Putamen (tissue), 1 donor: ENCODE data around the gene C1orf21.

Source experiments
- DNase-seq: peaks from one replicate; pipeline ENCODE4 v3.0.0-alpha.2; 2016; ENCODE audit warnings: low spot score

Gene C1orf21

DNA sequence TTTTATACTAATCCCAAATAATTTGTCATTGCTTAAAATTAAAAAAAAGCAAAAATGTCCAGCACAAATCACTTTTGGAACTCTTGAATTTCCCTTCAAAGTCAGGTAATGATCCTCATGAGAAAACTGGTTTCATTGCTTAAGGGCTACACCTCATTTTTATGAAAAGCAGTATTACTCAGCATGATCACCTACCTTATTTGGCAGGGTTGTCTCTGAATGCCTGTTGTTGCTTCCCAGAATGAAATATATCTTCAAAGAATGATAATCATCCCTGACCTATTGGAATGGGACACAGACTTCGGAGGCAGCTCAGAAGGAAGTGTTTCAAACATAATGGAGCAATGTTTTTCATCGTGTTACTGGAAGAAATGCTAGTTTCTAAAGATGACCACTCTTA is 29.7 kb downstream of the C1orf21 start:
- no peak for DNase-seq

DNA sequence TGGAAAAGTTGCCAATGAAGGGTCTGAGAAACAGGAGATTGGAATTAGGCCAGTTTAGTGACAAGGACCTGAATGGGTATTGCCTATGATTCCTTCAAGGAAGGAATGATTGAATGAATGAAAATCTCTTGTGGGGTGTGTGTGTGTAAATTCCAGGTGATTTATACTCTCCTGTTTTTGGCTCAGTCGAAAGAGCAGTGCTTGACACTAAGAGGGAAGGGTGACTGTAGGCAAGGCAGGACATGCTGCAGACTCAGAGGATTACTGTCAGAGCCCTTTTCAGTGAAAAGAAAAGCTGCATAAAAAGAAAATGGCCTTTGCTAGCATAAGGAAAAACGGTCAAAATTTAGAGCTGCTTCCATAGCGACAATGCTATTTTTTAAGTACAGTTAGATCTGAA is 30.1 kb downstream of the C1orf21 start:
- DNase-seq: no peak

GRCh38 chr1:184417916-184418315 is 31.1 kb downstream of the C1orf21 start:
- DNase-seq: no peak

DNA sequence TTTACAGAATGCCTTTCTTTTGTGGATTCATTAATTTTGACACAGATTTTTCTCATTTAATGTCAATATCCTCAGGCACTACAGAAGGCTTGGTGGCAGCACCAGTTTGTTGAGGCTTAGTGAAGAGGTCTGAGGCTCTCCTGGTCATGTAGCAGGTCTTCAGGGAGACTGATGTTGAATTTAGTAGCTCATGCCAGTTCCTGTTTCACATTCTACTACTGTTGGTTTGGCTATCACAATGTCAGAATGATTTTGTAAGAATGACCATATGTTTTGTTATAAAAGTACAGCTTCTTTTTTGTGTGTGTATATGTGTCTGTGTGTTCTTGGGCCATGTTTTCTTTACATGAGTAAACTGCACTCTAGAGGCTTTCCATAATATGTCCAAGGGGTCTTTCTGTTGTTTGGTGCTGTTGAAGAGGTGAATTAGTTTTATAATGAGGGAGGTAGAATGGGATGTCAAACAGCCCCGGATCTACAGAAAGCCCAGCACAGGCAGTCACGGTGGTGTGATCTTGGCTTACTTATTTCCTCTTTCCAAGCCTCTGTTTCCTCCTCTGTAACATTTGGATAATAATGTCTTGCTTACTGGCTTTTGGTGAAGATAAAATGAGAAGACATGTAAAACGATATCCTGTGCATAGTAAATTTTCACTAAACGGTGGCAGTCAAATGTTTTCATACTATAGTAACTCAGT is 32.0 kb downstream of the C1orf21 start:
- DNase-seq: no peak

GRCh38 chr1:184419350-184420161 is 32.7 kb downstream of the C1orf21 start:
- DNase-seq: no peak

DNA sequence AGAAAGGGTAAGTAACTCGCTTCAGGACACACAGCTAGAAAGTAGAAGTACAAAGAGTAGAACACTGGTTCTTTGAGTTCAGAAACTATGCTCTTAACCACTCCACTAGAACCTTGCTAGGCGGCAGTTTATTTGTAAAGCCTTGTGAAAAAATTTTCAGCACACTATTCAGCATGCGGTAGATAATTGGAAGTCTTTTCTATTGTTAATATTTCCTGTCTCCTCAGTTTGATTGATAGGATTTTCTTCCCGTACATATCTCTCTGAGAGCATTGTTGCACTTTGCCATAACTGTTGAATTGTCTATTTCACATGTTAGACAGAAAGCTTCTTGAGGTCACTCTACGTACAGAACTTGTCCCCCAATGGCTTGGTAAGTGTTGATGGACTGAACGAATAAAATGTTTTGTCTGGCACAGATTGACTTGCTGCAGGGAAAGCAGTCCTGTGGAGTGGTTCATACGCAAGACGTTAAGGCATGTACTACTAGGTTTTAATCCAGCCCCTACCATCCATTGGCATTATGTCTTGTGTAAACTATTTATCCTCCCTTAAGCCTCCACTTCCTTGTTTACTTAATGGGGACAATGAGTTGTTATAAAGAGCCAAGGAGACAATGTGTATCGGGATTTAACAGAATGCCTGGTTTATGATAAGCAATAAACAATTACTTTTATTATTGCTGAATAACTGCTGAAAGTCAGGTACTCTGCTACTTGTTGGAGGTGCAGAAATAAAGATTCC is 35.8 kb downstream of the C1orf21 start:
- no peak for DNase-seq

DNA sequence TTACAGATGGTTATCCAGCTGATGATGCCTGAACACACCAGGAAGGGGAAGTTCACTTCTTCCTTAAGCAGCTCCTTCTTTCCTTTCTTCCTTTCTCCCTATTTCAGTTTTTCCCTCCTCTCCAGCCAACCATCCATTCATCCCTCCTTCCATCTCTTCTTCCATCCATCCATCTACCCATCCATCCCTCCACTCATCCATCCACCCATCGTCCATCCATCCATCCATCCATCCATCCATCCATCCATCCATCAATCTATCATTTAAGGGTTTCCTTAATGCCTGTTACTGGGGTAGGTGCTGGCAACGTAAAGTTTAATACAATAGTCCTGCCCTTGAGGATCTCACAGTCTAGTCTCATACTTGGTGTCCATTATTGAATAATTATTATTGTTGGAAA is 36.8 kb downstream of the C1orf21 start:
- DNase-seq: no peak

DNA sequence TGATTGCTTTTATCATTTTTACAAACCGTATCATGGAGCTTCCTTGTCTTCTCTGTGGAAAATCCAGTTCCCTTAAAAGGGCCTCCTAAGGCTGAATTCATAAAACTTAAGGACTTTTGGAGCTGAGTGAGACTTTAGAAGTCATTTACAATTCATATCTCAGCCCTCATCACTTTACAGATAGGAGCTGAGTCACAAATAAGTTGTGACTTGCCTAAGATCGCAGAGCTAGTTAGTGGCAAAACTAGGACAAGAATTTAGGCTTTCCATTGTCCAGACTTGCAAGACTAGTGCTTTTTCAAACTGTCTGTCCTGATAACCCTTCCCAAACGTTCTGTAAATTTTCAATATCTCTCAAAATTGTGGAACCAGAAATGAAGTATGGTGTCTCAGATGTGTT is 37.3 kb downstream of the C1orf21 start:
- no peak for DNase-seq

DNA sequence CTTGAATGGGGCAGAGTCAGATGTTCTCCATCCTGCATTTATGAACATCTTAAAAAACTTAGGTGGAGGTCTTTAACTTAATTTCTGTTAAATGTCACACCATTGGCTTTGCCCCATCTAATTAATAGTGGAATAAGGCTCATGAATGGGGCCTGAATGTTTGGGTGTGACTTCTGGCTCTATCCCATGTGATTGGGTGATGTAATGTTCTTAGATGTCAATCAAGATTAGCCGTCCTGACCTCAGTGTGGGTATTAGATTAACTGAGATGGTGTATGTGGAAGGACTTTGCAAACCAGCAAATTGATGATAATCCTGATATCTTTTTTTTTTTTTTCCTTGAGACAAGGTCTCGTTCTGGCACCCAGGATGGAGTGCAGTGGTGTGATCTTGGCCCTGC is 38.1 kb downstream of the C1orf21 start:
- no peak for DNase-seq

DNA sequence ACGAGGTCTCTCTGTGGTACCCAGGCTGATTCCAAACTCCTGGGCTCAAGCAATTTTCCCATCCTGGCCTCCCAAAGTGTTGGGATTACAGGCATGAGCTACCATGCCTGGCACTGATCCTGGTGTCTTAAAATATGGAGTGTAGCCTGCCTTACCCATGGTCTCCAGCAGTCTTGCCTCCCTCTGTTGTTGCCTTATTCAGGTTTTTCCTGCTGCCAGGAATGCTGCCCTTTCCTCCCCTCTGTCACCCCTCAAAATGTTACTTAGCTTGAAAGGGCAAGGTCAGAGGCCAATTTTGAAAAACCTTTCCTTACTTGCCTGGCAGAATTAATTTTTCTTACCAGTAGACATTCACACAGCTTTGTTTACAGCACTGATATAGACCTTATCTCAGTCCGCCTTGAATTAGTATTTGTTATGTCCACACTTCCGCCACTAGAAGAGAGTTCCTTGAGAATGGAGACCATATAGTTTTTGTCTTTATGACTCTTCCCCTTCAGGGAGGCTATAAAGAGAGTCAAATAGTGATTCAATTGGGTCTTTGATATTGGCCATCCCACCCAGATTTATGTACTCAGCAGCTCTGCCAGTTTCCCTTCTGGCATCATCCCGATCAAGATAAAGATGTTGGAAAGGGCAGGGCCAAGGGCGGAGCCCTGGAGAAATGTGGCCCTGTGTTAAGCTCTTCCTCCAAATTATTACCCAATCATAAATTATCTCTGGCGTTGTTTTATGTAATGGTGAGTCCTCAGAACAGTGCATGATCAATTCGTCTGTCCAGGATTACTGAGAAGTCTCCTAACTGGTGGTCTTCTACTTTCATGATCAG is 38.8 kb downstream of the C1orf21 start:
- no peak for DNase-seq

DNA sequence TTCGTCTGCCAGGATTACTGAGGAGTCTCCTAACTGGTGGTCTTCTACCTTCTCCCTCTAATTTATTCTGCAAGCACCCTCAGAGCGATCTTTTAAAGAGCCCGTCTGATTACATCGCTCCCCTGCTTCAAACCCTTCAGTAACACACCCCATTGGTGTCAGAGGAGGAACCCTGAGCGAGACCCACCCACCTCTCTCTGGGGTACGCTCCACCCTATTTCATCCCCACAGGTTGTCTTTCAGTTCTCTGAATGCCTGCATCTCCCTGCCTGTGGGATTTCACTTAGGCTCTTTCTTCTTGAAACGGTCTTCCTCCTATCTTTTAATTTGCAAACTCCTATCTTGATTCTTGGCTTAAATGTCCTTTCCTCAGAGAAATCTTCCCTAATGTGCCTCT is 39.4 kb downstream of the C1orf21 start:
- DNase-seq: no peak

DNA sequence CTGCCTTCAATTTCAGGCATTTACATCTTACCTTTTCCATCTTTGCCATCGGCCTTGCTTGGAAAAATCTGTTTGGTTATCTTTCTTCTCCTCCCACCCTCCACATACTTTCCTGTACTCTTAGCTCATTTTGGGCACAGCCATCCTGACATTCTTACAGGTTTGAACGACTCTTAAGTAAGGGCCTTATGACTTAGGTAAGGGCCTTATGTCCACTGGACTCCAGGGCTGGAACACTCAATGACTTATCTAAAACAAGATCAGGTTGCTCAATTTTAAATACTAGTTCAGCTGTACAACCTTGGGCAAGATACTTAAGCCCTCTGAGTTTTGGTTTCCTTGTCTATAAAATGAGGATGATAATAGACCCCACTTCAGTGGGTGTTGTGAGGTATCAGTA is 40.9 kb downstream of the C1orf21 start:
- no peak for DNase-seq

GRCh38 chr1:184428604-184429003 is 41.8 kb downstream of the C1orf21 start:
- no peak for DNase-seq

DNA sequence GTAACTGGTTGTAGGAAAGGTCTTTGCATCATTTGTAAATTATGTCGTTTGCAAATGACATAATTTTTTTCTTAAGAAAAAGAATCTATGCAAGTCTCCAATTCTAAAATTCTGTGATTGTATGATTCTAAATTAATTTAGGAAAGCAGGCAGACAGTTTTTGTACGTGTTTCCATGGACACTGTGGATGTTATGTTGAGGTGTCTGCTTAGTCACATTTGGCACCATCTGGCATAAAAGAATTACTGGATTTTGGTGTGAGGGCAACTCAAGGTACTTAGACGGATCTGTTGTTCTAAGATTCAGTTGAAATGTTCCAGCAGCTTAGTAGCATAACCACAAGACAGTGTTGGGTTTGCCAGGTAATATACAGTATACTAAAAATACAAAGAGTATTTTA is 42.5 kb downstream of the C1orf21 start:
- no peak for DNase-seq

DNA sequence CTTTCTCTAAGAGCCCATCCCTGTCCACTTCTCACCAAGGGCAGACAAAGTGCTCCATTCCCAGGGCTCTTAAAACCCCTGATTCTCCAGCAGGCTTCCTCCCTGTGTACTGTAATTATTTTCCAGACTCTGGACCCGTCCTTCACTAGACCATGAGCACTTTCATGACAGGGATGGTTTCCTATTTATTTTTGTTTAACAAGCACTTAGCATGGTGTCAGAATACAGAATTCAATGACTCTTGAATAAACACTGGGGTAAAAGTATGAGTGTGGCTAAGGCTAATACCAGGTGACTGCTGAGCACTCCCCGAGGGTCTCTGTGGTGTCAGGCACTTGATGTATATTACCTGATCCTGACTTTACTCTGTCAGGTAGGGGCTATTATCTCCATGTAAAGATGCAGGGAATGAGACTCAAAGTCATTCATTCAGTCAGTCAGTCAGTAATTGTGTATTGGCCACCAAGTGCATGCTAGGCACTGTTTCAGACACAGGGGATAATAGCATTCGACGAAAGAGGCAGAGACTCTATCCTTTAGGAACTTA is 47.2 kb downstream of the C1orf21 start:
- DNase-seq: no peak

- no peak for DNase-seq
Observed at GRCh38 chr1:184437291-184437690, 50.5 kb downstream of the C1orf21 start.

GRCh38 chr1:184438363-184438762 is 51.5 kb downstream of the C1orf21 start:
- DNase-seq: no peak

GRCh38 chr1:184442260-184442659 is 55.4 kb downstream of the C1orf21 start:
- no peak for DNase-seq

- no peak for DNase-seq
Observed at GRCh38 chr1:184443201-184443600, 56.4 kb downstream of the C1orf21 start.

GRCh38 chr1:184443624-184444023 is 56.8 kb downstream of the C1orf21 start:
- DNase-seq: no peak

DNA sequence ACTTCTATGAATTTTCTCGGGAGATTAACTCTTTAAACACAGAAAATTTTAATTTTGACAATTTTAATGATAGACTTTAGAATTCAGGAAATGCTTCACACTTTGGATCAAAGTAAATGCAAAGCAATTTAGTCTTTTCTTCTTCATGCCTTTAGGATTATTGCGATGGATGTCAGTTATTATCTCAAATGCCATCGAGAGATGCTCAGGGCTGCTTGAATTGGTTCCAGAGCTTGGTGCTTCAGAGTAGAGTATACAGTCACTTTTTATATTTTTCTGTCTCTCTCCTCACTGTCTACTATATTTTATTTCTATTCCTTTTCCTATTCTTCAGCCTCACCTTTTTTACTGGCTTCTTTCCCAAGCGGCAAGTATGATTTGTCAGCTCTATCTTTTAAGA is 59.2 kb downstream of the C1orf21 start:
- DNase-seq: no peak
